ENCODE data around the gene CSH2.
"Not testable (repeated sequence)": the region's sequence is repeated elsewhere in the genome, so short reads cannot be mapped to it uniquely, and the experiment has no call there.

The CSH2 gene

DNA sequence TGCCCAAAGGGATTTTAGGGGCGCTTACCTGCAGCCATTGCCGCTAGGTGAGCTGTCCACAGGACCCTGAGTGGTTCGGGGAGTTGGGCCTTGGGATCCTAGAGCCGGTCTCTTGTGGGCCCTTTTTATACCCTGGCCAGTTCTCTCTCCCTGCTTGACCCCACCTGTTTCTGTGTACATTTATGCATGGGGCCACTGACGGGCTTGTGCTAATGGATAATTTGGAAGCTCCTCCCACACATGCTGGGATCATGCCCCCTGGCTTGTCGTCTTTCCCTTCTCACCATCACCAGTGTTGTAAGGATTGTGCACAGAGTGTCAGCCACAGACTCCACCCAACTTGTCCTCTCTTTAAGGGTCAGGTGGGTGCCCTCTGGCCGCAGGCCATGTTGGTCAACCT is at the start of gene CSH2:
TSS of gene CSH2 (minus strand) at position 101 of the 400 bp plus-strand sequence. CDS start at position 38, 63 bp downstream.
- DNase-seq (ENCODE audit: low read depth) = not testable (repeated sequence)

DNA sequence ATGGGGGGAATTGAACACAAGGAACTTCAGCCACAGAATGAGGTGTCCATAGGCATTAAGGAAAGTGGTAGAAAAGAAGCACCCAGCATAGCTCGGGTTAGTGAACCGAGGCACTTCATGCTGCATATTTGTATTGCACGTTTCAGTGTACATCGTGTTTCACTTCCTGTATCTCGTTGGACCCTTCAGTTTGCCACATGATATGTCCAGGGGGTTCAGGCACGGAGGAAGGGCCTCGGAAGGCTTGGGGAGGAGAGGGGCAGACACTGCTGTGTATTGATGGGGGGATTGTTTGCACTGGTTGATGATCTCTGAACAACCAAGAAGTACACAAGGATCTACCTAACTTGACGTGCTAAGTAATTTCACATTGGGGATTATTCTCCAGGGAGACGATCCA is 48.9 kb upstream of the CSH2 start:
- not testable (repeated sequence) for DNase-seq (ENCODE audit: low read depth)

DNA sequence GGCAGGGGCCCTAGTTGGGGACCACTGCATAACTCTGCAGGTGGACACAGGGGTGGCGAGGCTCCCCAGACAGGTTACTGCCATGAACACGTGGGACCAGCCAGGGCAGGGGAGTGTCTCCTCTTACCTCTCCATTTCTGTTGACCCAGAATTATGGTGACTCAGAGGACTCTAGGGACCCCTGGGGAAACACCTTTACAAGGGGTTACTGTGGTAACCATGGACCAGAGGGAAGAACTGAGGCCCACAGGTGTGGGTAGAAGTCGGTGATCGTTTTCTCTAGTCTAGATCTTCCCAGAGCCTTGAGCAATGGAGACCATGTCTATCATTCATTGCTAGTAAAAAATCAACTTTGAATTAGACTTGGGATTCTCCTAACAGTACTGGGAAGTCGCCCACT is 47.3 kb upstream of the CSH2 start:
- not testable (repeated sequence) for DNase-seq (ENCODE audit: low read depth)

DNA sequence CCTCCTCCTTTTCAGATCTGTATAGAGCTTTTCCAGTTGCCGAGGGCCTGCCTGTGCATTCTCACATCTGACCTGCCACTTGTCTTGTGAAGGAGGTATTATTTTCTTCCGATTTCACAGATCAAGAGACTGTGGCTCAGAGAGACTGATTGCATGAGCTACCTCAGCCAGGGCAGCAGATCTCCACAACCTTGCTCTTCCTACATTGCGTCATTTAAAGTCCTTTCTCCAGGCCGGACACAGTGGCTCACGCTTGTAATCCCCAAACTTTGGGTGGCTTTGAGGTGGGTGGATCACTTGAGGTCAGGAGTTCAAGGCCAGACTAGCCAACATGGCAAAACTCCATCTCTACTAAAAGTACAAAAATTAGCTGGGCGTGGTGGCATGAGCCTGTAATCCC is 46.6 kb upstream of the CSH2 start:
- not testable (repeated sequence) for DNase-seq (ENCODE audit: low read depth)

DNA sequence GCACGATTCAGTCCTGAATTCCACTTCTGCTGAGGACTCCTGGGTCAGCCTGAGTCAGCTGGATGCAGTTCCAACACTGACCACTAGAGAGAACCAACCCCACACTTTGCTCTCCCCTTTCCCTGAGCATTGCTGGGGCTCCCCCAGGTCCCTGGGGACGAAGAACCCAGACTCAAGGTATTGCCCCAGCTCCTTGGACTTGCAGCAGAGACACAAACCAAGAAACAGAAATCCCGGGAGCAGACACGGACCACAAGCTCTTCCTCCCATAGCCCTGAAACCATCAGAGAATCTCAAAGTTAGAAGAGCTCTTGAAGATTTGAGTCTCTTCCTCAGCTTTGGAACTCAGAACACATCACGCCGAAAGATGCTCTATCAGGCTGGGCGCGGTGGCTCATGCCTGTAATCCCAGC is 45.8 kb upstream of the CSH2 start:
- DNase-seq (ENCODE audit: low read depth) = peak; percentile 59

DNA sequence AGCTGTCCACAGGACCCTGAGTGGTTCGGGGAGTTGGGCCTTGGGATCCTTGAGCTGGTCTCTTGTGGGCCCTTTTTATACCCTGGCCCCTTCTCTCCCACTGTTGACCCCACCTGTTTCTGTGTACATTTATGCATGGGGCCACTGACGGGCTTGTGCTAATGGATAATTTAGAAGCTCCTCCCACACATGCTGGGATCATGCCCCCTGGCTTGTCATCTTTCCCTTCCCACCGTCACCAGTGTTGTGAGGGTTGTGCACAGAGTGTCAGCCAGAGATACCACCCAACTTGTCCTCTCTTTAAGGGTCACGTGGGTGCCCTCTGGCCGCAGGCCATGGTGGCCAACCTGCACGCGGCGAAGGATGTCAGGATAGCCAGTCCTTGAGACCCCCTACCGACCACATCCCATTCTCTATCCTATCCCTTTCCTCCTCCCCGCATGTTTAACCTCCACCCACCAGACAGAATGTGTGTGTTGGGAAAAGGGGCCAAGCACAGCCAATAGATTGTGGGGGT is 45.4 kb upstream of the CSH2 start, which contains the start of gene GH1:
TSS of gene GH1 (minus strand) at position 51 of the 517 bp plus-strand sequence. CDS start 63 bp downstream, outside the sequence.
- not testable (repeated sequence) for DNase-seq (ENCODE audit: low read depth)

DNA sequence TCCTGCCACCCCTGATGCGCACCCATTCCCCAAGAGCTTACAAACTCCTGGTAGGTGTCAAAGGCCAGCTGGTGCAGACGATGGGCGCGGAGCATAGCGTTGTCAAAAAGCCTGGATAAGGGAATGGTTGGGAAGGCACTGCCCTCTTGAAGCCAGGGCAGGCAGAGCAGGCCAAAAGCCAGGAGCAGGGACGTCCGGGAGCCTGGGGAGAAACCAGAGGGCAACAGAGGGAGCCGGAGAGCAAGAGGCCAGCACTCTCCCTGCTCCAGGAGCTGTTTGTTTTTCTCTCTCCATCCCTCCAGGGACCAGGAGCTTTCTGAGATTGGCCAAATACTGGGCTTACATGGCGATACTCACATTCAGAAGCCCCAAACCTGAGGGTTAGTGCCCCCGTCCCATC is 44.8 kb upstream of the CSH2 start:
- DNase-seq (ENCODE audit: low read depth) = no peak

DNA sequence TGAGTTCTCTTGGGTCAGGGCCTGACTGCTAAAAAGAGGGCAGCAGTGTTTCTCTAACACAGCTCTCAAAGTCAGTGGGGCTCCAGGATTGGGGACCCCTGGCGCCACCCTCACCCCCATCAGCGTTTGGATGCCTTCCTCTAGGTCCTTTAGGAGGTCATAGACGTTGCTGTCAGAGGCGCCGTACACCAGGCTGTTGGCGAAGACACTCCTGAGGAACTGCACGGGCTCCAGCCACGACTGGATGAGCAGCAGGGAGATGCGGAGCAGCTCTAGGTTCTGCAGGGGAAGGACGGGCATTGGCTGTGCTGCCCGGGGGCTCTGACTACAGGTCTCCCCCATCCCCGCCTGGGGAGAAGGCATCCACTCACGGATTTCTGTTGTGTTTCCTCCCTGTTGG is 44.2 kb upstream of the CSH2 start:
- DNase-seq (ENCODE audit: low read depth) = no peak

DNA sequence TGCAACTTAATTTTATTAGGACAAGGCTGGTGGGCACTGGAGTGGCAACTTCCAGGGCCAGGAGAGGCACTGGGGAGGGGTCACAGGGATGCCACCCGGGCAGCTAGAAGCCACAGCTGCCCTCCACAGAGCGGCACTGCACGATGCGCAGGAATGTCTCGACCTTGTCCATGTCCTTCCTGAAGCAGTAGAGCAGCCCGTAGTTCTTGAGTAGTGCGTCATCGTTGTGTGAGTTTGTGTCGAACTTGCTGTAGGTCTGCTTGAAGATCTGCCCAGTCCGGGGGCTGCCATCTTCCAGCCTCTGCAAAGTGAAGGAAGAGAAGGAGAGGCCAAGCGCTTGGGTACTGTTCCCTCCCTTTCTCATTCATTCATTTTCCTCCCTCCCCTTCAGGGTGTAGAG is 43.7 kb upstream of the CSH2 start:
- DNase-seq (ENCODE audit: low read depth) = not testable (repeated sequence)

DNA sequence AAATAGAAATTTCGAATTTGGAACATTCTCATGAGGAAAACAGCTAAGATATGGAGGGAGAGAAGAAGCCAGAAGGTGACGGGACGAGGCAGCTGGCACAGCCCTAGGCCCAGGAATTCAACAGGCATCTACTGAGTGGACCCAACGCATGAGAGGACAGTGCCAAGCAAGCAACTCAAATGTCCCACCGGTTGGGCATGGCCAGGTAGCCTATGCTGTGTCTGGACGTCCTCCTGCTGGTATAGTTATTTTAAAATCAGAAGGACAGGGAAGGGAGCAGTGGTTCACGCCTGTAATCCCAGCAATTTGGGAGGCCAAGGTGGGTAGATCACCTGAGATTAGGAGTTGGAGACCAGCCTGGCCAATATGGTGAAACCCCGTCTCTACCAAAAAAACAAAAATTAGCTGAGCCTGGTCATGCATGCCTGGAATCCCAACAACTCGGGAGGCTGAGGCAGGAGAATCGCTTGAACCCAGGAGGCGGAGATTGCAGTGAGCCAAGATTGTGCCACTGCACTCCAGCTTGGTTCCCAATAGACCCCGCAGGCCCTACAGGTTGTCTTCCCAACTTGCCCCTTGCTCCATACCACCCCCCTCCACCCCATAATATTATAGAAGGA is 43.2 kb upstream of the CSH2 start:
- DNase-seq (ENCODE audit: low read depth) = no peak

DNA sequence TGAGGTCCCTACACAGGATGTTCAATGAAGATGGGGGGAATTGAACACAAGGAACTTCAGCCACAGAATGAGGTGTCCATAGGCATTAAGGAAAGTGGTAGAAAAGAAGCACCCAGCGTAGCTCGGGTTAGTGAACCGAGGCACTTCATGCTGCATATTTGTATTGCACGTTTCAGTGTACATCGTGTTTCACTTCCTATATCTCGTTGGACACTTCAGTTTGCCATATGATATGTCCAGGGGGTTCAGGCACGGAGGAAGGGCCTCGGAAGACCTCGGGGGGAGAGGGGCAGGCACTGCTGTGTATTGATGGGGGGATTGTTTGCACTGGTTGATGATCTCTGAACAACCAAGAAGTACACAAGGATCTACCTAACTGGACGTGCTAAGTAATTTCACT is 42.3 kb upstream of the CSH2 start:
- not testable (repeated sequence) for DNase-seq (ENCODE audit: low read depth)

DNA sequence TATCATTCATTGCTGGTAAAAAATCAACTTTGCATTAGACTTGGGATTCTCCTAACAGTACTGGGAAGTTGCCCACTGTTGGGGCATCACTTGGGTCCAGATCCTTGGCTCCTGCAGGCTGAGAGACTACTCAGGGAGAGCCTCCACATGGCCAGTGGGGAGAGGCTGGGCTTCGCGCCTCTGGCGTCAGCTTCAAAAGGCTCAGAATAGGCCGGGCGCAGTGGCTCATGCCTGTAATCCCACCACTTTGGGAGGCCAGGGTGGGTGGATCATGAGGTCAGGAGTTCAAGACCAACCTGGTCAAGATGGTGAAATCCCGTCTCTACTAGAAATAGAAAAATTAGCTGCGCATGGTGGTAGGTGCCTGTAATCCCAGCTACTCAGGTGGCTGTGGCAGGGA is 41.0 kb upstream of the CSH2 start:
- no peak for DNase-seq (ENCODE audit: low read depth)

DNA sequence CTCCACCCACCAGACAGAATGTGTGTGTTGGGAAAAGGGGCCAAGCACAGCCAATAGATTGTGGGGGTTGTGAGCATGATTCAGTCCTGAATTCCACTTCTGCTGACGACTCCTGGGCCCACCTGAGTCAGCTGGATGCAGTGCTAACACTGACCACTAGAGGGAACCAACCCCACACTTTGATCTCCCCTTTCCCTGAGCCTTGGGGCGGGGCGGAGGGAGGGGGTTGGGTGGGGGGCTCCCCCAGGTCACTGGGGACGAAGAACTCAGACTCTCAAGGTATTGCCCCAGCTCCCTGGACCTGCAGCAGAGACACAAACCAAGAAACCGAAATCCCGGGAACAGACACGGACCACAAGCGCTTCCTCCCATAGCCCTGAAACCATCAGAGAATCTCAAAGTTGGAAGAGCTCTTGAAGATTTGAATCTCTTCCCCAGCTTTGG is 38.2 kb upstream of the CSH2 start:
- peak; percentile 50 for DNase-seq (ENCODE audit: low read depth)

DNA sequence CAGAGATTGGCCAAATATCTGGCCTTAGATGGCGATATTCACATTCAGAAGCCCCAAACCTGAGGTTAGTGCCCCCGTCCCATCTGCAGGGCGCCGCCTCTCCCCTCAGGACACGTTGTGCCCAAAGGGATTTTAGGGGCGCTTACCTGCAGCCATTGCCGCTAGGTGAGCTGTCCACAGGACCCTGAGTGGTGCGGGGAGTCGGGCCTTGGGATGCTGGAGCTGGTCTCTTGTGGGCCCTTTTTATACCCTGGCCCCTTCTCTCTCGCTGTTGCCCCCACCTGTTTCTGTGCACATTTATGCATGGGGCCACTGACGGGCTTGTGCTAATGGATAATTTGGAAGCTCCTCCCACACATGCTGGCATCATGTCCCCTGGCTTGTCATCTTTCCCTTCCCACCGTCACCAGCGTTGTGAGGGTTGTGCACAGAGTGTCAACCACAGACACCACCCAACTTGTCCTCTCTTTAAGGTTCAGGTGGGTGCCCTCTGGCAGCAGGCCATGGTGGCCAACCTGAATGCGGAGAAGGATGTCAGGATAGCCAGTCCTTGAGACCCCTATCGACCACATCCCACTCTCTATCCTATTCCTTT is 37.7 kb upstream of the CSH2 start, which contains the start of gene CSHL1:
TSS of gene CSHL1 (minus strand) at position 218 of the 595 bp plus-strand sequence. CDS start at position 156, 62 bp downstream.
- no peak for DNase-seq (ENCODE audit: low read depth)

DNA sequence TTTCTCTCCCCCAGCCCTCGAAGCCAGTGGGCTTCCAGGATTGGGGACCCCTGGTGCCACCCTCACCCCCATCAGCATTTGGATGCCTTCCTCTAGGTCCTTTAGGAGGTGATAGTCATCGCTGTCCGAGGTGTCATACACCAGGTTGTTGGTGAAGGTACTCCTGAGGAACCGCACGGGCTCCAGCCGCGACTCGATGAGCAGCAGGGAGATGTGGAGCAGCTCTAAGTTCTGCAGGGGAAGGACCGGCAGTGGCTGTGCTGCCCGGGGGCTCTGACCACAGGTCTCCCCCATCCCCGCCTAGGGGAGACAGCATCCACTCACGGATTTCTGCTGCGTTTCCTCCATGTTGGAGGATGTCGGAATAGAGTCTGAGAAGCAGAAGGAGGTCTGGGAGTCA is 36.6 kb upstream of the CSH2 start:
- no peak for DNase-seq (ENCODE audit: low read depth)

DNA sequence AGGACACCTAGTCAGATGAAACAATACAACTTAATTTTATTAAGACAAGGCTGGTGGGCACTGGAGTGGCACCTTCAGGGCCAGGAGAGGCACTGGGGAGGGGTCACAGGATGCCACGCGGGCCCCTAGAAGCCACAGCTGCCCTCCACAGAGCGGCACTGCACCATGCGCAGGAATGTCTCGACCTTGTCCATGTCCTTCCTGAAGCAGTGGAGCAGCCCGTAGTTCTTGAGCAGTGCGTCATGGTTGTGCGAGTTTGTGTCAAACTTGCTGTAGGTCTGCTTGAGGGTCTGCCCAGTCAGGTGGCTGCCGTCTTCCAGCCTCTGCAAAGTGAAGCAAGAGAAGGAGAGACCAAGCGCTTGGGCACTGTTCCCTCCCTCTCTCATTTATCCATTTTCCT is 36.1 kb upstream of the CSH2 start:
- DNase-seq (ENCODE audit: low read depth) = not testable (repeated sequence)

DNA sequence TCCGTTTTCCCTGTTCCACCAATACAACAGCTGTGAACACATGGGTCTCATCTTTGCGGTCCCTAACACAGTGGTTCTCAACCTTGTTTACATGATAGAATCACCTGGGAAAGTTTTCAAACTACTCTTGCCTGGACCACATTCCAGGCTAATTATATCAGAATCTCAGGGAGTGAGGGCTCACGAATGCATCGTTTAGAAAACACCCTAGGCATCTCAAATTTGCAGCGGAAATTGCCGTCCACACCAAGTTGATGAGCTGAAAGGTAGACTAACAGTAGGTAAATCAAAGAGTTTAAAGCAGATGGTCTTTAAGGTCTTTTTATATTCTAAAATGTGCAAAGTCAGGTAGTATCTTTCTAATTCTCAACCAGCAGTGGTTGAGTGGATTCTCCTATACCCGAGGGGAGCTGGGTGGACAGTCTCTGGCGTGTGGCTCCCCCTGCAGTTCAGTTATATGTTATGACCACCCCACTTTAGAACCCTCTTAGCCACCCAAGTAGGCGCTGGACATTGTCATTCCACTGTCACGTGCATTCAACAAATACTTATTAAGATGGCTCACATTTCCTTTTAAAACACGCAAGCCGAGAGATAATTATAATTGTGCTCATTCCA is 33.8 kb upstream of the CSH2 start:
- DNase-seq (ENCODE audit: low read depth) = not testable (repeated sequence)

DNA sequence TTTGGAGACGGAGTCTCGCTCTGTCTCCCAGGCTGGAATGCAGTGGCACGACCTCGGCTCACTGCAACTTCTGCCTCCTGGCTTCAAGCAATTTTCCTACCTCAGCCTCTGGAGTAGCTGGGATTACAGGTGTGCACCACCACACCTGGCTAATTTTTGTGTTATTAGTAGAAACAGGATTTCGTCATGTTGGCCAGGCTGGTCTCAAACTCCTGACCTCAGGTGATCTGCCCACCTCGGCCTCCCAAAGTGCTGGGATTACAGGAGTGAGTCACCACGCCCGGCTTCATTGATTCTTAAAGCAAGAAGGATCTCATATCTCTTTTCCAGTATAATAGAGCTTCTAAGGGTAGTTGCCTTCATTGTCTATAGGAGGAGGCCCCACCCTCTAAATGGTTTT is 31.3 kb upstream of the CSH2 start:
- DNase-seq (ENCODE audit: low read depth) = not testable (repeated sequence)

DNA sequence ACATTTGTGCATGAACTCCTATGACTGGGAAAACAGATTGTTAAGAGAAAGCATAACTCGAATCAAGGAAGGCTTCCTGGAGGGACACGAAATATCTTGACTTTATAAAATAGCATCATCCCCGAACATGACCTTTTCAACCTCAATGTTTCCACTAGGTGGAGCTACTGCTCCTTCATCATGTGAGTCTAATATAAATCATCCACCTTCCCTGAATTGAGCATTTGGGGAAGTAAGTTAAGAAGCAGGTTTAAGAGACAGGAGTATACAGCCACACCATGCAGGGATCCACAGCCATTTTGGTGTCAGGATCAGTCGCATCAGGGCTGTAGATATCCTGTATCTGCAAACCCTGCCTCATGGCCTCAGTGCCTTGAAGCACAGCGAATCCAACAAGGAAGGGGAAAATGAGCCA is 30.3 kb upstream of the CSH2 start:
- not testable (repeated sequence) for DNase-seq (ENCODE audit: low read depth)

DNA sequence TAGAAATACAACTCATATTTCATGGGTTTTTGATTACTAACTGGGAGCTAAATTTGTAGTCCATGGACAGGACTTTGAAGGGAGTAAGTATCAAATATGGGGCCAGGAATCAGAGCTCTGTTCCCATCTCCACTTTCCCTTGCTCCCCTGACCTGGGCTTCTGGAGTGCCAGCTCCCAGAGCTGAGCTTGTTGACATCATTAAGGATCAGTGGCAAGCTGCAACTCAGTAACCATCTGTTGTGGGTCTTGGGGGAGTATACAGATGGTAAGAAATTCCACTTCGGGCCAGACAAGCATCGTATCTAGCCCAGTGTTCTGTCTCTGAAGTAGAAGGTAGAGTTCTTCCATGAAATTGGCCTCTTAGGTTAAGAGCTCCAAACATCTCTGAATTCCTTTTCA is 28.5 kb upstream of the CSH2 start:
- DNase-seq (ENCODE audit: low read depth) = not testable (repeated sequence)

DNA sequence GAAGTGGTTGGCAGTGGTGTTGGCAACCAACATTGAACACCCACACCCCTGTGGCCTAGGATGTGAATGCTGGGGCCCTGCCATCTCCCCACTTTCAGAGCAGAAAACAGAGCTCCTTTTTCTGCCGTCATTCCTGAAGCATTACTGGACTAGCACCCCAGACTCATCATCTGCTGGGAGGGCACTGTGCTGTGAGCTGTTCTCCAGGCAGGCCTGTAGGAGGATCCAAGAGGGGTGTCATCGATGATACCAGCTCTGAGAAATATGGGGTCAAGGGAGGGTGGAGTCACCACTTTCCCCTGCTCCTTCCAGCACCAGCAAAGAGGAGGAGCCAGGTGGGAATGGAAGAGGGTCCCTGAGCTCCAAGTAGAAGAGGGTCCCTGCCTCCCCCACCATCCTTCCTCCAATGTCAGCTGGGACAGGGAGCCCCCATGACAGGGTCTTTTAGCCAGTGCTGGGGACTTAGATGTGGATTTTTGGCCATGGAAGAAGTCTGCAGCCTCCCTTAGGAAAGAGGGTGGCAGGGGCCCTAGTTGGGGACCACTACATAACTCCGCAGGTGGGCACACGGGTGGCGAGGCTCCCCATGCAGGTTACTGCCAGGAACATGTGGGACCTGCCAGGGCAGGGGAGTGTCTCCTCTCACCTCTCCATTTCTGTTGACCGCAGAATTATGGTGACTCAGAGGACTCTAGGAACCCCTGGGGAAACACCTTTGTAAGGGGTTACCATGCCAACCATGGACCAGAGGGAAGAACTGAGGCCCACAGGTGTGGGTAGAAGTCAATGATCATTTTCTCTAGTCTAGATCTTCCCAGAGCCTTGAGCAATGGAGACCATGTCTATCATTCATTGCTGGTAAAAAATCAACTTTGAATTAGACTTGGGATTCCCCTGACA is 25.7 kb upstream of the CSH2 start:
- DNase-seq (ENCODE audit: low read depth) = not testable (repeated sequence)

Measured in stimulated activated CD8-positive, alpha-beta memory T cell treated with anti-CD3 and anti-CD28 coated beads, Interleukin-12 subunit alpha, Interleukin-12 subunit beta, amount 100 ng/mL, for 1 hour (primary cell).